GM12873 (cell line): ENCODE measurements around the gene ZIC4.

Source experiments
- TF ChIP-seq, protein P1 (sequence below): IDR thresholded peaks from 2 replicates; pipeline ENCODE4 v1.5.1; 2012; ENCODE audit warnings: low read depth, mild to moderate bottlenecking, moderate library complexity, low read length, control low read depth; ENCODE audit not compliant: insufficient read depth; ENCODE audit errors: missing control alignments

ZIC4 gene

DNA sequence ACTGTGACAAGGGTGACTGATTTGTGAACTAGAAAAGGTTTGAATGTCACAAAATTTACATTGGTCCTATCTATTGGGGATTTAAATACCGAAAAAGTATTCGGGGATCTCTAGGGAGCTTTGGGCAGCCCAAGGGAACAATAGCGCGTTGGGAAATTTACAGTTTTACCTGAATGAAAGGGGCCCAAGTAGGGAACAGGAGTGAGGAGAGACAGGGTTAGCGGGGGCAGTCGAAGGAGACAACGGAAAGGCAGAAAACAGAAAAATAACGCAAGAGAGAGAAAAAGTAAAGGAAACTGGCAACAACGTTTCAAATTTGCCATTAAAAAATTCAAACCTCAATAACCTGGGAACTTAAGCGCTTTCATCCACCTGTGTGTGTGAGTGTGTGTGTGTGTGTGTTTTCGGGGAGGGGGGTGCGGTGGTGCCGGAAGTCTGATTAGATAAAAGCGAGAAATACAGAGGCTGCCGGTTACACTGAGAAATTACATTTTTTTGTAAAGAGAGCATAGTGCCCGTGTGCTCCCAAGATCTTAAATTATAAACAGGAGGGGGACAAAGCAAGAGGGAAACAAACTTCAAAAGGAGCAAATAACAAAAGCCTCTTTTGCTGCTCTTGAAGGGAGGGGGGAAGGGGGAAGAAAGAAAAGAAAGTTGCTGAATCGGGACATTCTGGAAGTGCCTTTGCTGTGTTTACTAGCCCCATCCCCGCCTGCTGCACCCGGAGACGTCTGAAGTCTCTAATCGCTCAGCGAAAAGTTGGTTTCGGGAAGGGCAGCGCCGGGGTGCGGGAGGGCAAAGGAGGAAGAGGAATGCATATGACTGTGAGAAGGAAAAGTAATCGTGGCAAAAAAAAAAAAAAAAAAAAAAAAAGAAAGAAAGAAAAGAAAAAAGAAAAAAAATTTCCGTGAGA lies 2.1 kb upstream of the ZIC4 start:
- TF ChIP-seq, protein P1, sequence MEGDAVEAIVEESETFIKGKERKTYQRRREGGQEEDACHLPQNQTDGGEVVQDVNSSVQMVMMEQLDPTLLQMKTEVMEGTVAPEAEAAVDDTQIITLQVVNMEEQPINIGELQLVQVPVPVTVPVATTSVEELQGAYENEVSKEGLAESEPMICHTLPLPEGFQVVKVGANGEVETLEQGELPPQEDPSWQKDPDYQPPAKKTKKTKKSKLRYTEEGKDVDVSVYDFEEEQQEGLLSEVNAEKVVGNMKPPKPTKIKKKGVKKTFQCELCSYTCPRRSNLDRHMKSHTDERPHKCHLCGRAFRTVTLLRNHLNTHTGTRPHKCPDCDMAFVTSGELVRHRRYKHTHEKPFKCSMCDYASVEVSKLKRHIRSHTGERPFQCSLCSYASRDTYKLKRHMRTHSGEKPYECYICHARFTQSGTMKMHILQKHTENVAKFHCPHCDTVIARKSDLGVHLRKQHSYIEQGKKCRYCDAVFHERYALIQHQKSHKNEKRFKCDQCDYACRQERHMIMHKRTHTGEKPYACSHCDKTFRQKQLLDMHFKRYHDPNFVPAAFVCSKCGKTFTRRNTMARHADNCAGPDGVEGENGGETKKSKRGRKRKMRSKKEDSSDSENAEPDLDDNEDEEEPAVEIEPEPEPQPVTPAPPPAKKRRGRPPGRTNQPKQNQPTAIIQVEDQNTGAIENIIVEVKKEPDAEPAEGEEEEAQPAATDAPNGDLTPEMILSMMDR = no peak

DNA sequence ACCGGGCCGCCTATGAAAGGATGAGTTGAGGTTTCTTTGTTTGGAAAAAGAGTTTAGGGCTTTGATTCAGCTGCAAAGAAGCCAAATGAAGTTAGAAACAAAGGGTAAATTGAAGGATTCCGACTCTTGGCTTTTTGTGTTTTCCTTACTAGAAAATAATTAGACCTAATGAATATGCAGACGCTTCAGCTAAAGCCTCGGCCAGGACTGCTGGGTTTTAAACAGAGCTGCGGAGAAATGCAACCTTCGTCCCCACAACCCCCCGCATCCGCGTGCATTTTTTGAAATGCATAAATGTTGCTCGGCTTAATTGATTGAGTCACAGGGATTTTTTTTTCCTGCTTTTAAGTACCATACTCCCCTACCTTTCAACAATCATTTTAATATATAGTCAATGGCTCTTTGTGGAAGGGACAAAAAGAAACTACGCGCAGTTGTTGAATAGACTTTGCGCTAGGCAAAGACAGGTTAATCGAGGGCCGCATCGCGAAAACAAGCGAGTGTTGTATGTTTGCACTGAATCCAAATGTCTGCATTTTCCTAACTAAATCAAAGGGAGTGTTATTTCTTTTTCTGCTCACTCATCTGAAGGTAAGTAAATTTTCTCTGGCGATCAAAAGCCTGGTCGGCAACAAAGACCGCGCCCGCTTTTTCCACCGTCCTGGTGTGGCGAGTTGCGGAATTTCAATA lies 1.3 kb upstream of the ZIC4 start:
- TF ChIP-seq, protein P1 = no peak

DNA sequence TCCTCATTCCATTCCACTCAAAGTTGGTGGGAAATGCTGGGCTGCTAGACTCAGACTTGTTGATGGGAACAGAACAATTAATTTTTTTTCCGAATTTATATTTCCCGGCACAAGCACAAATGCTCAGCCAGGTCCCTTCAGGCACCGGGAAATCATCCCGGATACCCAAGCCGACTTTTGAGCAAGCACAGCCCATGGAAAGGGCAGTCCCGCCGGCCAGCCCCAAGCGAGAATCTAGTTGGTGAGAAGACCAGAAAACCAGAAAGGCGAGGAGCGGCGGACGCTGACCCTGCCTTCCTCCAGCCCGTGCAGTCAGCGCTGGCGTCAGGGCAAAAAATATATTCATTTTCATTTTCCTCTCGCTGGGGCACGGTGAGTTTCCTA lies 763 bp upstream of the ZIC4 start:
- TF ChIP-seq, protein P1 = no peak

DNA sequence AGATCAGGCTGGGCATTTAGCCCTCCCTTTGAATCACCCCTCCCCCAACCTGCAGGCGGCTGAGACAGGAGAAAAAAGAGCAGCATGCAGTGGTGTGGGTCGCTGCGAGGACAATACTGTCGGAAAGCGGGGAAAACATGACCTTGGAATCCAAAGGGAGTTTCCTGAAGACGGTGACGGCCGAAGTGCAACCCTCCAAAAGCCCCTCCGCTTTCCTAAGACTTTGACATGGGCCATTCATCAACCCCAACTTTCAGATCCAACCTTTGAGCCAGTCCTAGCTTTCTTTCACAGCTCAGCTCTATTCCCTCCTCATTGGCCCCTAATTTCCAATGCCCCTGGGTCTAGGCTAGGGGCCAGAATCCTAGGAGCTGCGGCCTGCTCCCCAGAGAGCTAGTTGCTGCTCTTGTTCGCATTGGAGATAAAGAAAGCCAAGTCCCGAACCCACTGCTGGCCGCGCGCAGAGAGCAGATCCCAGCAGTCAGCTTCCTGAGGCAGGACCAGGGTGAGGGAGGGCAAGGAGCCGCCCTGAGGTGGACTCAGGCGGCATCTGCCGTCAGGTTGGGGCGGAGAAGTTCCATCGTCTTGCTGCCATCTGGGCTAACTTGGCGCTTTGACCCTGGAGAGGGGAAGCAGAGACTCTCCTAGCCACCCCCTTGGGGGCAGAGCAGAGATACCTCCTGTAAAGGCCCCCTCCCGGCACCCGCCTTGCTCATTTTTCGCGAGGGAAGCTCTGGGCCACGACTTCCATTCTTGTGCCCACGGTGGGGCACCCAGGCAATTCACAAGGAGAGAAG lies 914 bp downstream of the ZIC4 start:
- TF ChIP-seq, protein P1 = no peak

DNA sequence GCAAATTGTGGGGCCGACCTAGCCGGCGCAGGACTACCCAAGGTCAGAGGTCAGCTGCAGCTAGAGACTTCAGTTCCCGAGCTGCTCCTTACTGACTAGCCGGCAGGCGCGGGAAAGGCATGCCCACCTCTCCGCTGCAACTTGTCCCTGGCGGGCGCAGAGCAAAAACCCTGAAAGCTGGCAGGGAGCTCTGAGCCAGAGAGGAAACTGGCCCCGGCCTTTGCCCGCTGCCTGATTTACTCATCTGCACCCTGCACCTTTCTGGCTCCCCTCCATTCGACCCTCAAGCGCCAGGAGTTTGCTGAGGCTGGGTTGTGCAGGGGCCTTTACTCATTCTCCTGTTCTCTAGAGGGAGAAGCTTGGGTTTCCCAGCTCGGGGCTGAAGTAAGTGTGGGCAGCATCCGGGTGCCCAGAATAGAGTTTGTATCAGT lies 1.5 kb downstream of the ZIC4 start:
- TF ChIP-seq, protein P1 = no peak

DNA sequence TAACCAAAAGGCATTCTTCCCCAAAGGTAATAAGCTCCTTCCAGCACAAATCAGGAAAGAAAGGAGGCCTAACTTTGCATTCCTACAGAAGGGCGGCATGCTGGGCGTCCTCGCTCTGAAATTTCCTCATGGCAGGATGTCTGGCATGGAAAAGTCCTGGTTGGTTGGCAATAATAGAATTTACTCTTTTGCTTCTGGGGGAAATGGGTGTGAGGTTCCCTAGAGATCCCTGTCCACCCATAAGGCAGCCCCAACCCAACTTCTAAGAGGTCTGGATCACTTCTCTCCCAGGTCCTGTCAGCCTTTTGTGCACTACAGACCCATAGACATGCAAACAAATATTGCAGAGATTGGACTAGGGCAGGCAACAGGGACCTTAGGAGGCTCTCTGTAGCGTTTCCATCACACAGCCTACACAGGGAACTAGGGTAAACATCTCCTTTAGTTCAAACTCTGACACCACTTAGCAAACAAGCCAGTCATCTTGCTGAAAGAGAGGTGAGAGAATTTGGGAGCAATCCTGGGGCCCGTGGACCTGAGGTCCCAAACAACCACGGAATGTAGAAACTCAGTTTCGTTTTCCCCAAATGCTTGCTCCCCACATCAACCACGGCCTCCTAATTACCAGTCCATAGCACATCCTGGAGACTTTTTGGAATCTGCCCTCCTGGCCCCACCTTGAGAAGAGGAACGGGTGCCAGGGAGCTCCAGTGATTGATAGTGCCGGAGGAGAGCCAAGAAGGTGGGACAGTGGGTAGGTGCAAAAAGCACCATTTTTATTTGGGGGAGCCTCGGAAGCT lies 2.1 kb downstream of the ZIC4 start:
- TF ChIP-seq, protein P1 = no peak
